Activated CD4-positive, alpha-beta T cell treated with anti-CD3 and anti-CD28 coated beads, Interleukin-2, amount 50 U/mL, for 1 hour (primary cell): ENCODE data around the gene TBL1X.

ENCODE experiments used
- DNase-seq: peaks from one replicate; pipeline ENCODE4 v3.0.0-alpha.2; 2020

TBL1X gene

DNA sequence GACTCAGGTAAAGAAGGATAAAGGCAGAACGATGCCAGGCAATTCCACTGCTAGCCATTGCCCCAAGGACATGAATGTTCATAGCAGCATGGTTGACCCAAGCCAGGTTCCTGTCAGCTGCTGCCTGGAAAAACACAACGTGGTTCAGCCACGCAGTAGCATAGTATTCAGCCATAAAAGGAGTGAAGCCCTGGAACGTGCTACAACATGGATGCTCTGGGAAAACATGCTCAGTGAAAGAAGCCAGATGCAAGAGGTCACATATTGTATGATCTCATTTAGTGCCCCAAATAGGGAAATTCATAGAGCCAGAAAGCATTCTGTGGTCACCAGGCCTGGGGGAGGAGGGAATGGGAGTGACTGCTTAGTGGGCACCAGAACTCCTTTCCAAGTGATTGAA, 170.9 kb downstream of the TBL1X start:
- DNase-seq: no peak

- no peak for DNase-seq
Observed at GRCh38 chrX:9638871-9639270, 174.0 kb downstream of the TBL1X start.

GRCh38 chrX:9642270-9642995, 177.6 kb downstream of the TBL1X start:
- DNase-seq: no peak

GRCh38 chrX:9643807-9644206, 178.9 kb downstream of the TBL1X start:
- DNase-seq: no peak

DNA sequence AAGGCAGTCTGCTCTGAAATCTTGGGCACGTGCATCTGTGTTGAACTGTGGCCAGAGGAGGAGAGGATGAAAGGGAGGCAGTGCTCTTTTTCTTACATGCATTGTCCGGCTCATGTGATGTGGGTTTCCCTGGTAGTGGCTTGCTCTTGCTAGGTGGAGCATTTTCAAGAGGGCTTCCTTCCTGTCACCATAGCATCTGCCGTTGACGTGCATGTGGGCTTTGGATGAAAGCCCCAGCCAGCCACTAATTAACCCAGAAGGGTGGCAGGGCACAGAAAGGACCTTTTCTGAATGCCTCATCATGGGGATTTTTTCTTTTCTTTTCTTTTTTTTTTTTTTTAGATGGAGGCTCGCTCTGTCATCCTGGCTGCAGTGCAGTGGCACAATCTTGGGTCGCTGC, 179.5 kb downstream of the TBL1X start:
- peak; percentile 15 for DNase-seq

- no peak for DNase-seq
Observed at GRCh38 chrX:9646471-9647224, 181.8 kb downstream of the TBL1X start.

DNA sequence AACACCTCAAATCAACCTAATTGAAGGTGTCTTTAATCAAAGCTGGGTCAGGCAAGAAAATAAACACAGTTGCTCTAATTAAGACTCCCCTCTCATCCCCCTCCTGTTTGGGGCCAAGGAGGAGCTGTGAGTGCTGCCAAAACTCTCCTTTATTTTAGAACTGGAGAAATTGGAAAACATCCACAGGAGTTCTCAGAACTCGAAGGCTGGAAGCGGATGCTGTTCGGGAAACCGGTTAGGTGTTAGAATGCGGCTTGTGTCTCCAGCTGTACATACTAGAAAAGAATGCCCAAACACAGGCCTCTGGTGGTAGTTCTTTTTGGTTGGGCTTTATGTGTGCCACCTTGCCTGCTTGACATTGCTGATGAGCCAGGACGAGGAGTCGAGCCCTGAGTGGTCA, 182.6 kb downstream of the TBL1X start:
- DNase-seq: no peak

DNA sequence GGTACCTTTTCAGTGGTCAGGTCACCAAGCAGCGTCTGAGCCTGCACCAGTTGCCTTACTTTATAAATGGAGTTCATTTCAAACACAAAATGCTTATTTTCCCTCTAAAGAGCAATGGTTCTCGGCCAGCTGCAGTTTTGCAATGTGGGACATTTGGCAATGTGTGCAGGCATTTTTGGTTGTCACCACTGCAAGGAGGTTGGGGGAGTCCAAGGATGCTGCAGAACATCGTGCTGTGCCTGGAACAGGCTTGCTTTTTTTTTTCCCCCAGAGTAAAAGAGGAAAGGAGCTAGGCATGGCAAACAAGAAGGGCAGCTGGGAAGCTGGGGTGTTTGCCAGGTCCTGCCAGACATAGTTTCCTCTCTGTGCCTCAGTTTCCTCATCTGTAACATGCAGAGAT, 185.2 kb downstream of the TBL1X start:
- DNase-seq: no peak

DNA sequence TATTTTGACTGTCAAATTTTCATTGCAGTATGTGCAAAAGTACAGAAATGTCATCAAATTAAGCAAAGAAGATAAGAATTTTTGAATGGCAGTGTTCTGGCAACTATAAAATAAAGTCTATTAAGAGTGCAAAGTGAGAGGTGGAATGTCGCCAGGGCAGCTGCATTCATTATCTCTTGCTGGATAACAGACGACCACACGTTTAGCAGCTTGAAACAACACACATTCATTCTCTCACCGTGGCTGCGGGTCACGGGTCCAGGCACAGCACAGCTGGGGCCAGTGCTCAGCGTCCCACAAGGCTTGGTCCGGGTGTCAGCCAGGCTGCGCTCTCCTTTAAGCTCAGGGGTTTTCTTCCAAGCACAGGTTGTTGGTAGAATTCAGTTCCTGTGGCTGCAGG, 186.9 kb downstream of the TBL1X start:
- DNase-seq: no peak

DNA sequence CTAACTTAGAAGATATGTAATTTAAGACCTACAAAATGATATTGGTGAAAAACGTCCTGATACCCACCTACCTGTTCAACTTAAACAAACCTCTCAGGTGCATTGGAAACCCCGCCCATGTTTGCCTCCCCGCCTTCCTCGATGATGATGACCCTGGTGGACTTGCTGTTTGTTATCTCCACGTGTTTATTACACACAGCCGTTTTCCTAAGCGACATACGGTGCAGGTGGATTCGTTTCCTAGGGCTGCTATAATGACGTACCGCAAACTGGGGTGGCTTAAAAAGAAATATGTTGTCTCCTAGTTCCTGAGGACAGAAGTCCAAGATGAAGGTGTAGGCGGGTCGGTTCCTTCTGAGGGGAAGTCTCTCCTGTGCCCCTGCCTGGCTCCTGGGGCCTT, 190.1 kb downstream of the TBL1X start:
- DNase-seq: no peak

DNA sequence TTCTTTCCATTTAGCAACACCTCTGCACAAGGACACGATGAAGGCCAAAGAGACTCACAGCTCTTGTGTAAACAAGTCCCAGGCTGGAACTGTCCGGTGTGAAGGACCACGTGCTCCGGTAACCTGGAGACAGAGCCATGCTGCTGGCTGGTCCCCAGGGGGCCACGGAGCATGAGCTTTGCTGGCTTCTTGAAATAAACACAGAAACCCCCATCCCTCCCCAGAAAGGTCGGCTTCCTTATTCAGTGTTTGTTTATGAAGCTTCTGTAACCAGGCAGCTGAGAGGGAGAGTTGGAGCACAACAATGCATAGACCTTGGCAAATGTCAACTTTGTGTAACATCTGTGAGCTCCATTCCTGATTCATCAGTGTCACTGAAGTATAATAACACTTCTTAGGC, 191.4 kb downstream of the TBL1X start:
- no peak for DNase-seq

GRCh38 chrX:9656871-9657270, 192.0 kb downstream of the TBL1X start:
- DNase-seq: no peak

- DNase-seq: no peak
Observed at GRCh38 chrX:9657590-9658256, 192.9 kb downstream of the TBL1X start.

DNA sequence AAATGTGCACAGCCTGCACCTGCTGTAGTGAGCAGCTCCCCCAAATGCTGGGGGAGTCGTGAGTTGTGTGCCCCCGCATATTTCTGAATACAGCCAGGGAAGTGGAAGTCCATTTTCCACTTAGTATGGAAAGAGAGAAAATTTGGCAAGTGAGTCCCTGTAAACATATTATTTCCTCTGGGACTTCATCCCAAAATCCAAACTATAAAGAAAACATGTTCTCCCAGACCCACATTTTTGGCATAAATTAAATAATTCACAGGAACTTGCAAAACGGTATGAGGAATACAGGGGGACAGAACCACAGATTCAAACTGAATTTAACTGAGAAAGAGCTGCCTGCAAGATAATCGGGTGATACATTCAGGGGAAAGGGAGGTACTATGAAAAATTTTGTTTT, 193.6 kb downstream of the TBL1X start:
- no peak for DNase-seq

GRCh38 chrX:9659571-9660195, 194.8 kb downstream of the TBL1X start:
- no peak for DNase-seq

DNA sequence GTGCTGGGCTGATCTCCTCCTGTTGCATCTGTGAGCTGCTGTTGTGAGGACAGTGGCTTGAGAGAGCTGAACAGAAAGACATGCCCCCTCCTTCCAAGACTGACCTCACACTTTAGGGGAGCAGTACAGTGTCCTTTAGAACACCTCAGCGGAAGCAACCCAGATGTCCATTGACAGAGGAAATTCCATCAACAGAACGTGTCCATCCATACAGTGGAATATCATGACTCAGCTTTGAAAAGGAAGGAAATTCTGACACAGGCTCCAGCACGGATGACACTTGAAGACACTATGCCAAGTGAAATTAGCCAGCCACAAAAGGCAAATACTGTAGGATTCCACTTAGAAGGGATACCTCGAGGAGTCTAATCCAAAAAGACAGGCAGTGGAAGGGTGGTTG, 197.3 kb downstream of the TBL1X start:
- DNase-seq: no peak

DNA sequence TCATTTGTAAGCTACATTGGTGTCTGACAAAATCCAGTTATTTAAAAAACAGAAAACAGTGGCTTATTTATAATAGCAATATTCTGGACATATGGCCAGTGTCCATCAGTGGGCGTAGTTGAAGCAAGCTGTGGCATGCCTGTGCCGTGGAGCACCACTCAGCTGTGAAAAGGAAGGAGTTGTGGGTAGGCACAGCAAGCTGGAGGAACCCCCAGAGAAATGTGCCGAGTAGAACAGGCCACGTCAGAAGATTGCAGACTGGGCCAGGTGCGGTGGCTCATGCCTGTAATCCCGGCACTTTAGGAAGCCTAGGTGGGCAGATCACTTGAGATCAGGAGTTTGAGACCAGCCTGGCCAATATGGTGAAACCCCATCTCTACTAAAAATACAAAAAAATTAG, 198.4 kb downstream of the TBL1X start:
- DNase-seq: no peak

DNA sequence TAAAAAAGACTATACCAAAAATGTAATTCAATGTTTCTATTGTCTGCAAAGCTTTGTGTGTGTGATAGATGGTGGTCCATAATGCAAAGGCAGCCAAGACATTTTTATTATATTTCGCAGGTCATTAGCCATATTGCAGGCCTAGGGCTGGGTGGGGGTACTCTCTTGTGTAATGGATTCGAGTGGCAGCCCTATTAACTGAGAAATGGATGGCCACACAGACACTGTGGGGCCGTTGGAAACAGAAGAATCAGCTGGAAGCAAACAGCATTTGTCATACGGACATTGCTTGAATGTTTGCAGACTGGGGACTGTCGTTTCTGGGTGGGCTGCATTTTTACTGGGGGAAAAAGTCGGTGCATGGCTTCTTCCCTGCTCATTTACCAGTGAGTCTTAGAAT, 199.4 kb downstream of the TBL1X start:
- no peak for DNase-seq

DNA sequence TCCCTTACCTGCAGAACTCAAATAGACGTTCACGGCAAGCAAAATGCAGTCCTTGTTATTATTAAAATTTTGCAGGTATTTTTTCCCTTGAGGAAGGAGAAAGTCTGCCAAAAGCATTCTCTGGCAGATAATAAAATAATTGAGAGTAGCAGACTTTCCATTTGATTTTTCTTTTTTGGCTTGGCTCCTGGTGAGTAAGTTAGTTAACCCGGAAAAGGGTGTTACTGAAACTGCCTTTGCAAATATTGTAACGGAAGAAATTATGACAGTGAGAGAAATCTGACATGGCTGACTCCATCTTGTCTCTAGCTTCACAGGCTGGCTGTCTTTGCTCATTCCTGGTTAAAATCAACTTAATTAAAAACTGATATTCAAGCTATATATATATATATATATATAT, 200.3 kb downstream of the TBL1X start:
- DNase-seq: no peak

DNA sequence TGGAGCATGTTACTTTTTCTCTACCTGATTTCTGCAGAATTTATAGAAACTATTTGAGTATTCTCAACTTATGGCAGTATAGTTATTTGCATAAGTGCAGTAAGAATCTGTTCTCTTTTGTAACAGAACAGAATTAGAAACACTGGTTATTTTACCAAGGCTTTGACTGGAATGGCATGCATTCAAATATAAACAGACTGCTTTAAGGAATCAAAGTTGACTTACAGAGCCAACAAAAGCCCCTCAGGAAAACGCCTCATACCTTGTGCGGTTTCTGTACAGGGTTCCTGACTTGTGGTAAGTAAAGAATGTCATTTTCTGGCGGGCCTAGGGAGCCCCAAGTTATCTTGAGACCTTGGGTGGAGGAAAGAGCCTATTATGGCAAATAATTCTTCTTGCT, 203.7 kb downstream of the TBL1X start:
- DNase-seq: no peak

DNA sequence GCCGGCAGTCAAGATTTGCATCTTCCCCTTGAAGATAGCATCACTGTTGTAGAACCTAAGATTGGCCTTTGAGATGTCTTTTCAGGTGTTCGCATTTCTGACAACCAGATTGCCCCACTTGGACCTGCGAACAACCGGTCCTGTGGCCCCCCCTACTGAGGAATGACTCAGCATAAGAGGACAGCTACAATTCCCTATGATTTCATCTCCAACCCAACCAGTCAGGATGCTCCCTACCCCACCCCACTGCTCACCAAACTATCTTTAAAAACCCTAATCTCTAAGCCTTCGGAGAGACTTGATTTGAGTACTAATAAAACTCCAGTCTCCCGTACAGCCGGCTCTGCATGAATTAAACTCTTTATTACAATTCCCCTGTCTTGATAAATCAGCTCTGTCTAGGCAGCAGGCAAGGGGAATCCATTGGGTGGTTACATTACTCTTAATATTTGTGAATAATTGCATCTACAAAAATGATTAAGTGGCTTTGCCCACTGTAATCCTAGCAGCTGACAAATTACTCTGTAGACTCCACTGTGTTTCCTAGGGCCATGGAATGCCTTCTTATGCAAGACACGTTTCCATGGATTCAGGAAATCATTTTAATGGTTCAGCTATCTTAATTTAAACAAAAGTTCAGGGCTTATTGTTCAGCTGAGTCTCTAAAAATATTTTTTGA, 205.4 kb downstream of the TBL1X start:
- DNase-seq: no peak

DNA sequence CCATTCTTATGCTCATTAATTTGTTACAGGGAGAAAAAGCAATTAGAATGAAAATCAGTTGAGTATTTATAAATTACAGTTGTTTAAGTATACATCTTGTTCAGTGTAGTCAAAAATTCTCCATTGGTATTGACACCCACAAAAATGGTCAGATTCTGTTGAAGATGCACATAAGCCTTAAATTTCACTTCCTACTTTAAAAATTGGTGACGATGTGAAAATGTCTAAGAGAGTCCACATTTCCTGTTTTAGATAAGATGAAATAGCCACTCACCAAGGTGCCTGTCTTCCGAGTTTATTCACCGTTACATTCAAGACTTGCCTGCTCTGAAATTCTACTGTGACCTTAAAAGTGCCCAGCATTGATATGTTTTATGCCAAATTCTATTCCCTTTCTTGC, 207.1 kb downstream of the TBL1X start:
- DNase-seq: no peak

GRCh38 chrX:9676306-9676705, 211.4 kb downstream of the TBL1X start:
- DNase-seq: no peak
